ENCODE data around the gene TAAR1. TPM values are rescaled to one million over a fixed set of nuclear protein-coding genes. Genes with fewer than 3 reads are reported as not detected.
"Not testable (repeated sequence)": the region's sequence is repeated elsewhere in the genome, so short reads cannot be mapped to it uniquely, and the experiment has no call there.

Gene TAAR1
- total and polyA plus RNA-seq, 2 experiments from 2014 or later, result not detected

GRCh38 chr6:132643547-132643946 is 15.4 kb downstream of the TAAR1 start:
- Histone ChIP-seq H3K9ac (no peak overlapping the region), H3K36me3 (ENCODE audit: low read depth) (no peaks in the 10 kb centered on the region), H2AFZ (no peak overlapping the region), H3K27ac (no peak overlapping the region), H3K27me3 (replicated peaks; ENCODE audit: insufficient read depth) (peaks cover 13% of the 10 kb centered on the region), H3K4me1 (ENCODE audit: insufficient read depth) (no peaks in the 10 kb centered on the region), H3K4me3 (no peak overlapping the region), H3K9me2 (ENCODE audit: insufficient read depth) (no peaks in the 10 kb centered on the region), H3F3A (ENCODE audit: insufficient read depth) (no peaks in the 10 kb centered on the region), H3K79me2 (ENCODE audit: insufficient read depth) (no peaks in the 10 kb centered on the region), H3K4me2 (ENCODE audit: unreplicated experiment) (no peak overlapping the region), H3K9me3 (ENCODE audit: low read depth) (no peaks in the 10 kb centered on the region), H4K20me1 (ENCODE audit: insufficient read depth) (no peaks in the 10 kb centered on the region)
- TF ChIP-seq EZH2phosphoT487 (IDR thresholded peaks at IDR 0.05; ENCODE audit: insufficient read depth, low read depth) (no peak), EZH2 (IDR thresholded peaks at IDR 0.05; ENCODE audit: insufficient read depth, poor library complexity, severe bottlenecking) (no peak)
- no peak for DNase-seq
- WGBS, 2 experiments (ENCODE audit: low coverage in 1 of 2, low lambda C conversion rate in 2 of 2, missing lambda C conversion rate in 2 of 2), result 43 to 47% methylated on average over 3 of the region's 3 CpGs
- in situ Hi-C loops (cut with MboI), result no loop called here

GRCh38 chr6:132637135-132637534 is 21.8 kb downstream of the TAAR1 start:
- H3K4me1 ChIP-seq (ENCODE audit: insufficient read depth); H2AFZ ChIP-seq; H4K20me1 ChIP-seq (ENCODE audit: insufficient read depth); DNase-seq; H3F3A ChIP-seq (ENCODE audit: insufficient read depth); H3K4me3 ChIP-seq; H3K36me3 ChIP-seq (ENCODE audit: low read depth); H3K9ac ChIP-seq; H3K9me3 ChIP-seq (ENCODE audit: low read depth); in situ Hi-C loops (cut with MboI); H3K9me2 ChIP-seq (ENCODE audit: insufficient read depth); H3K27ac ChIP-seq; H3K4me2 ChIP-seq (ENCODE audit: unreplicated experiment); H3K79me2 ChIP-seq (ENCODE audit: insufficient read depth): not testable (repeated sequence)
- 28 to 33% methylated on average over 1 of the region's 1 CpG for WGBS, 2 experiments (ENCODE audit: low coverage in 1 of 2, low lambda C conversion rate in 2 of 2, missing lambda C conversion rate in 2 of 2)
- H3K27me3 ChIP-seq (replicated peaks; ENCODE audit: insufficient read depth), result peaks cover 18% of the 10 kb centered on the region

GRCh38 chr6:132635906-132636305 is 23.1 kb downstream of the TAAR1 start:
- H3K9me3 ChIP-seq (ENCODE audit: low read depth); H2AFZ ChIP-seq; H3K4me2 ChIP-seq (ENCODE audit: unreplicated experiment); H3K79me2 ChIP-seq (ENCODE audit: insufficient read depth); H3K4me1 ChIP-seq (ENCODE audit: insufficient read depth); in situ Hi-C loops (cut with MboI); H3K36me3 ChIP-seq (ENCODE audit: low read depth); H3F3A ChIP-seq (ENCODE audit: insufficient read depth); H3K27ac ChIP-seq; H3K4me3 ChIP-seq; DNase-seq; H4K20me1 ChIP-seq (ENCODE audit: insufficient read depth); H3K9me2 ChIP-seq (ENCODE audit: insufficient read depth); H3K9ac ChIP-seq: not testable (repeated sequence)
- peaks cover 28% of the 10 kb centered on the region; the same call in 1 of the 2 replicates for H3K27me3 ChIP-seq (replicated peaks; ENCODE audit: insufficient read depth)
- WGBS, 2 experiments (ENCODE audit: low coverage in 1 of 2, low lambda C conversion rate in 2 of 2, missing lambda C conversion rate in 2 of 2), result 45 to 52% methylated on average over 3 of the region's 3 CpGs

GRCh38 chr6:132635288-132635687 is 23.7 kb downstream of the TAAR1 start:
- H3K9me3 ChIP-seq (ENCODE audit: low read depth); H3K27ac ChIP-seq; H3K4me2 ChIP-seq (ENCODE audit: unreplicated experiment); H3K36me3 ChIP-seq (ENCODE audit: low read depth); H3F3A ChIP-seq (ENCODE audit: insufficient read depth); H3K4me3 ChIP-seq; H3K9me2 ChIP-seq (ENCODE audit: insufficient read depth); DNase-seq; in situ Hi-C loops (cut with MboI); H3K79me2 ChIP-seq (ENCODE audit: insufficient read depth); H2AFZ ChIP-seq; H3K4me1 ChIP-seq (ENCODE audit: insufficient read depth); H4K20me1 ChIP-seq (ENCODE audit: insufficient read depth); H3K9ac ChIP-seq: not testable (repeated sequence)
- WGBS, 2 experiments (ENCODE audit: low coverage in 1 of 2, low lambda C conversion rate in 2 of 2, missing lambda C conversion rate in 2 of 2), result 0 to 19% methylated on average over 3 of the region's 3 CpGs
- H3K27me3 ChIP-seq (replicated peaks; ENCODE audit: insufficient read depth), result peaks cover 34% of the 10 kb centered on the region; the same call in 1 of the 2 replicates

- in situ Hi-C loops (cut with MboI), result no loop called here
- 50% methylated on average over 4 of the region's 4 CpGs for WGBS, 2 experiments (ENCODE audit: low coverage in 1 of 2, low lambda C conversion rate in 2 of 2, missing lambda C conversion rate in 2 of 2)
- H3K4me2 ChIP-seq (ENCODE audit: unreplicated experiment), result no peak overlapping the region
These were observed 24.2 kb downstream of the TAAR1 start for GRCh38 chr6:132634796-132635195.

More at GRCh38 chr6:132634796-132635195, 24.2 kb downstream of the TAAR1 start:
- TF ChIP-seq EZH2 (IDR thresholded peaks at IDR 0.05; ENCODE audit: insufficient read depth, poor library complexity, severe bottlenecking), result no peak
- no peak for TF ChIP-seq EZH2phosphoT487 (IDR thresholded peaks at IDR 0.05; ENCODE audit: insufficient read depth, low read depth)
- no peak overlapping the region for H3K27ac ChIP-seq
- no peak overlapping the region for H3K4me3 ChIP-seq
- no peaks in the 10 kb centered on the region for H3K36me3 ChIP-seq (ENCODE audit: low read depth)
- no peaks in the 10 kb centered on the region for H3K4me1 ChIP-seq (ENCODE audit: insufficient read depth)
- no peaks in the 10 kb centered on the region for H3K79me2 ChIP-seq (ENCODE audit: insufficient read depth)
- DNase-seq, result no peak
- H3K9me2 ChIP-seq (ENCODE audit: insufficient read depth), result no peaks in the 10 kb centered on the region
- no peaks in the 10 kb centered on the region for H4K20me1 ChIP-seq (ENCODE audit: insufficient read depth)
- H3F3A ChIP-seq (ENCODE audit: insufficient read depth), result no peaks in the 10 kb centered on the region
- H3K9me3 ChIP-seq (ENCODE audit: low read depth), result no peaks in the 10 kb centered on the region
- peaks cover 34% of the 10 kb centered on the region; the same call in 1 of the 2 replicates for H3K27me3 ChIP-seq (replicated peaks; ENCODE audit: insufficient read depth)
- H2AFZ ChIP-seq, result no peak overlapping the region
- H3K9ac ChIP-seq, result no peak overlapping the region

Measured in GM23248 (cell line).